Measurements from ENCODE around the gene KCNH2.

Gene KCNH2

DNA sequence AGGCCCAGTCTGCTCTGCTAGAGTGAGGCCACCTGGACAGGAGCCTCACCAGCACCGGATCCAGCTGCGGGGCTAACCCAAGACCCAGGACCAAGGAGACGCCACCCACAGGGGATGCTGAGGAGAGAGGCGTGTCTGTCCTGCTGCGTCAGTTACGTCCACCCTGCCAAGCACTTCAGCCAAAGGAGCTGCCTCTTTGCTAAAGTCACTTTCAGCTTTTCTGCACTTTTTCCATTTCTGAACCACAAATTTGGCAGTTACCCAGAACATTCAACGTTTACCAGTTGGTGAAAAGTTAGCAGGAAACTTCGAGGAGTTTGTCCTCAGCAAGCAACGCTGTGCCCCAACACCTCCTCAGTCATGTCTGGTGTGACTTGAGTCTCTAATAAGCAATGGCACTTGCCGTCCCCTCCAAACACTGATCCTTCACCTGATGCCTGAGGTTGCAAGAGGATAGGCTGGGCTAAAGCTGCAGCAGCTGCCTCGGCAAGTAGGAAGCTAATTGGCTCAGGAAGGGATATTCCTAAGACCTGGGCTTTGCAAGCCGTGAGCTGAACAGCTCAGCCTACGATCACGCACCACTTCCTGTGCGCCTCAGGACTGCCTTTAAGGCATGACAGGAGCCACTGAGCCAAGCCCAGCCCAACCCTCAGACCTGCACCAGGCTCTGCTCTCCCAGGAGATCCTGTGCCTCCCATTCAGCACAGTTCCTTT, 40.1 kb downstream of the KCNH2 start:
- no peak overlapping the region for H3K4me3 ChIP-seq (ENCODE audit: low read depth, low read length)

GRCh38 chr7:150936018-150936417, 42.1 kb downstream of the KCNH2 start:
- H3K4me3 ChIP-seq (ENCODE audit: low read depth, low read length), result no peak overlapping the region

GRCh38 chr7:150935149-150935548, 43.0 kb downstream of the KCNH2 start:
- no peak overlapping the region for H3K4me3 ChIP-seq (ENCODE audit: low read depth, low read length)

DNA sequence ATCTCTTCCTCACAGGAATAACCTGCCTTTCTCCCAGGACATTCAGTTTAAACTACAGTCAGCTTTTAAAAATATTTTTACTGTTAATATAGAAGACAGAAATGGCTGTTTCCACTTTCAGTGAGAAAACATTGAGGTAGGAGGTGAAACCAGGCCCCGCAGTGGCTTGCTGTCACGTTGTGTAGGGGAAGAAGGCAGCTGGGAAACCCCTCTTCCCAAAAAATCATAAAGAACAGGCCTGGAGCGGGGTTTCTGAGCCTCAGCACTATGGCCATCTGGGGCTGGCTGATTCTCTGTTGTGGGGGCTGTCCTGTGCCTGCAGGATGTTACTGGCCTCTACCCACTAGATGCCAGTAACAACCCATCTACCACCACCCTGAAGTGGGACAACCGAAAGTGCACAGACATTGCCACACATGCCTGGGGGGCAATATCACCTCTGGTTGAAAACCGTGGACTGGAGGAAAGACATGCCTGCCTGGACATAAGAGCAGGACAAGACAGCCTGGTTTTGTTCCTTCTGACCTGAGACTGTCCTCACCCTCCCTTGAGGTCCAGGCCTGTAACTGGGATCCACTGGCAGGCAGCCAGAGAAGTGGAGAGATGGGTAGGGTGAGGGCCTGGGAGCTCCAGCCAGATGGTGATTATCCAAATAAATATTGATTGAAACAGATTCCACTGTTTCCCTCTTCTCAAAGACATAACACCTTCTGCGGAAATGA, 43.9 kb downstream of the KCNH2 start:
- H3K4me3 ChIP-seq (ENCODE audit: low read depth, low read length), result no peak overlapping the region

DNA sequence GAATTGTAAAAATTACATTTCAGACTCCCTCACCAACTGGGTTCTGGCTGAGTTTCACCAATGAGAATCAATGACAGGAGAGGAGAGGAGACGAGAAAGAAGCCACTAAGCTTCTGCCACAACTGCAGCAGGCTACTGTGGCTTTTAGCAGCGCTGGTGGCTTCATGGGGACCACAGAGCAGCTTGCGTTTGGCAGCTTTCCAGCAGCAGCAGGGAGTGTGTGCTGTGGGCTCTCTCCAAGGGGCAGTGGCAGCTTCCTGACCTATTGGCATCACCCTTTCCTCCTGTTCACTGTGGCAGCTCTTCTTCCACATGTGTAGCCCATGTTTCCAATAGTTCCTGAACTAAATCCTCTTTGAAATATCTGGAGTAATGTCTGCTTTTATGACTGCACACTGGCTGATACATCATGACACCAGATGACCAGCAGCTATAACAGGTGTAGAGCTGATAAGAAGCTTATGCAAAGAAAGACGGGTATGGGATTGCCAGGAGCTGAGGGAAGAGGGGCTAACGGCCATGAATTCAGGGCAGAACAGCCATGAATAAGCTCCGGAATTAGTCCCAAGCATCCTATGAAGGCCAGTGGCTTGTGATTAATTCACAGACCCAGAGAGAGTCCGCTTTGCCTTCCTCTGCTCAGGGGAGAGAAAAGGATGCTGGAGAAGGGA, 46.8 kb downstream of the KCNH2 start:
- H3K4me3 ChIP-seq (ENCODE audit: low read depth, low read length), result no peak overlapping the region

GRCh38 chr7:150928541-150928940, 49.6 kb downstream of the KCNH2 start:
- no peak overlapping the region for H3K4me3 ChIP-seq (ENCODE audit: low read depth, low read length)

DNA sequence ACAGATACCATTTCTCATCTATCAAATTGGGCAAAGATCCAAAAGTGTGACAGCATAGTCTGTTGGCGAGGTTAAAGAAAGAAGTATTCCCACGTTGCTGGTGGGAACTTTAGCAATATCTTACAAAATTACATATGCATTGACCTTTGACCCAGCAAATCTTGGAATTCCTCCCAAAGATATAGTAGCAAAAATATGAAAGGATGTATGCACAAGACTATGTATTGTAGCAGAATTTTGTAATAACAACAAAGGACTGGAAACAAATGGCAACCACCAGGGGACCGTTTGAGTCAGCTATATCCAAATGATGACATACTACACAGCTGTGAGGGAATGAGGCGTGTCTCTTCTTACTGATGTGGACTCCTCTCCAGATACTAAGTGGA, 50.2 kb downstream of the KCNH2 start:
- no peak overlapping the region for H3K4me3 ChIP-seq (ENCODE audit: low read depth, low read length)

GRCh38 chr7:150927157-150927955, 50.8 kb downstream of the KCNH2 start:
- no peak overlapping the region for H3K4me3 ChIP-seq (ENCODE audit: low read depth, low read length)

- H3K4me3 ChIP-seq (ENCODE audit: low read depth, low read length), result no peak overlapping the region
These were observed 52.1 kb downstream of the KCNH2 start for GRCh38 chr7:150926066-150926465.

GRCh38 chr7:150924369-150924781, 53.7 kb downstream of the KCNH2 start:
- H3K4me3 ChIP-seq (ENCODE audit: low read depth, low read length), result no peak overlapping the region

GRCh38 chr7:150923802-150924201, 54.3 kb downstream of the KCNH2 start:
- H3K4me3 ChIP-seq (ENCODE audit: low read depth, low read length), result no peak overlapping the region

- no peak overlapping the region for H3K4me3 ChIP-seq (ENCODE audit: low read depth, low read length)
These were observed 54.9 kb downstream of the KCNH2 start for GRCh38 chr7:150923196-150923595.

GRCh38 chr7:150919160-150919559, 59.0 kb downstream of the KCNH2 start:
- no peak overlapping the region for H3K4me3 ChIP-seq (ENCODE audit: low read depth, low read length)

GRCh38 chr7:150918378-150918777, 59.7 kb downstream of the KCNH2 start:
- H3K4me3 ChIP-seq (ENCODE audit: low read depth, low read length), result no peak overlapping the region

DNA sequence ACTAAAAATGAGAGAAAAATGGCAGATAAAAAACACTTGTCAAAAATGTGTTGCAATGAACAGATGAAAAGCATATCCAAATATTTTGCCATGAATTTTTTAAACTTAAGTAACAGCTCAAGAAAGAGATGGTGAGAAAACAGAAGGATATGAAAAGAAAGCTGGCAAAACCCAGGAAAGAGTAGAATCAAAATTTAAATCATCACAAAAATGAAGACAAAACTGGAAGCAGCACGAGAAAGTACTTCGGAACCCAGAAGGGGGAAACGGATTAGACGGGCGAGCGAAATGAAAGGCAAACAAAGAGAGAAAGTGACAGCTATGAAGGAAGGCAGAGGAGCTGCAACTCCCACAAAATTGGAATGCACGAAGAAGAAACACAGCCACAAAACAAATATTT, 60.2 kb downstream of the KCNH2 start:
- H3K4me3 ChIP-seq (ENCODE audit: low read depth, low read length), result no peak overlapping the region

- H3K4me3 ChIP-seq (ENCODE audit: low read depth, low read length), result no peak overlapping the region
These were observed 61.5 kb downstream of the KCNH2 start for GRCh38 chr7:150916670-150917069.

- no peak overlapping the region for H3K4me3 ChIP-seq (ENCODE audit: low read depth, low read length)
These were observed 63.2 kb downstream of the KCNH2 start for GRCh38 chr7:150914966-150915365.

DNA sequence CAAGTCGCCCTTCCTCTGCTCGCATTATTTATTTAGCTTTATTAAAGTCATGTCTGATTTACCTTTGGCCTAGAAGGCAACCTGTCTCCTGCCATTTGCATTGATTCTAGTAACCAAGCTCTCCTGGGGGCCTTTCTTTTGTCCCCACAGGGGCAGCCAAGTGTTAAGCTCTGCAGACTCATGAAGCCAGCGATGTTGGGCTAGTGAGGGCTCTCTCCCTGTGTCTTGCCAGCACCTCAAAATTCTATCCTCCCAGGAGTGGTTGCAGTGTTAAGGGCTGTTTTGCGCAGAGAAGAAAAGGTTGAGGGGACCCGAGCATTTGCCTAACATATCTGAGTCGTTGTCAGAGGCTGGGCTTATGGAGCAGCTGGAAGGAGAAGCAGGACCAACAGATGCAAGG, 63.9 kb downstream of the KCNH2 start:
- no peak overlapping the region for H3K4me3 ChIP-seq (ENCODE audit: low read depth, low read length)

- no peak overlapping the region for H3K4me3 ChIP-seq (ENCODE audit: low read depth, low read length)
These were observed 65.7 kb downstream of the KCNH2 start for GRCh38 chr7:150912427-150912826.

DNA sequence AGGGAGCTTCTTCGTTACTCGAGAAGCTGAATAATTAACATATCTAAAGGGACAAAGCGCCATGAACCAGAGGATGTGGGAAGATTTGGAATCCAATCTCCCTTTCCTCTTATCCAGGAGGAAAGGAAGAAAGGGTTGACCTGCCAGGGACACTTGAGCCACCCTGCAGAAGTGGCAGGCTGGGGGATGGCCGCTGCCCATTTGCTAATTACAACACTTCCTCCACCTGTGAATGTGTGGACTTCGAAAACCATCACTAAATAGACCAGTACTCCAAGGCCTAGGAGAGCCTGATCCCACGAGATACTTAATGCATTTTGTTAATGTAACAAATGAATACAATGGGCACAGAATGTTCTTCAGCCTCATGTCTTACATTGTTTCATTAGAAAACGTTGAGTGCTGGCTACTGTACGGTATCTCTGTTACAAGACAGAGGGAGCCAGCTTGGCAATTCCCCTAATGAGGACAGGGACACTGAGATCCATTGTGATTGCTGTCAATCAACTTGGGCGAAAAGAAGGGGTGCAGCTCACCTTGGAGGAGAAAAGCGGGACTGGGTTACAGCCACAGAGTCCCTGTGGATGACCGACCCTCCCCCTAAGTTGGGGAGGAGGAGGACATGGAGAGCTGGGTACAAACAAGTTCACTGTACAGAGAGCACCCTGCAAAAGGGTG, 66.4 kb downstream of the KCNH2 start:
- H3K4me3 ChIP-seq (ENCODE audit: low read depth, low read length), result no peak overlapping the region

- no peak overlapping the region for H3K4me3 ChIP-seq (ENCODE audit: low read depth, low read length)
These were observed 67.1 kb downstream of the KCNH2 start for GRCh38 chr7:150910996-150911422.
